Hepatocyte (in vitro differentiated cells): ENCODE results near the gene SPOCD1. TPM values are rescaled to one million over a fixed set of nuclear protein-coding genes. Genes with fewer than 3 reads are reported as not detected.

Experiments
- DNase-seq: peaks from one replicate; pipeline ENCODE4 v3.0.0-alpha.2; 2016; ENCODE audit warnings: low spot score
- H2AFZ ChIP-seq: fragments of 200-600 bp; sonication (generic); 2 replicates; pipeline ENCODE4 v1.6.0; 2016; ENCODE audit warnings: antibody characterized with exemption, mild to moderate bottlenecking
- H3K27ac ChIP-seq: fragments of 200-600 bp; sonication (generic); 2 replicates; pipeline ENCODE4 v1.5.1; 2016; ENCODE audit warnings: mild to moderate bottlenecking
- H3K27me3 ChIP-seq: fragments of 200-600 bp; sonication (generic); 2 replicates; pipeline ENCODE4 v1.6.1; 2016
- H3K36me3 ChIP-seq: fragments of 200-600 bp; sonication (generic); replicated peaks from 2 replicates; pipeline ENCODE4 v1.5.1; 2016; ENCODE audit warnings: low read depth; ENCODE audit not compliant: insufficient read depth
- H3K4me1 ChIP-seq: fragments of 200-600 bp; sonication (generic); 2 replicates; pipeline ENCODE4 v1.5.1; 2016; ENCODE audit warnings: mild to moderate bottlenecking, moderate library complexity; ENCODE audit not compliant: insufficient read depth
- H3K4me2 ChIP-seq: fragments of 200-600 bp; sonication (generic); 2 replicates; pipeline ENCODE4 v1.6.0; 2016
- H3K4me3 ChIP-seq: fragments of 200-600 bp; sonication (generic); 2 replicates; pipeline ENCODE4 v1.5.1; 2016; ENCODE audit warnings: mild to moderate bottlenecking
- H3K79me2 ChIP-seq: fragments of 200-600 bp; sonication (generic); 2 replicates; pipeline ENCODE4 v1.6.0; 2017; ENCODE audit warnings: mild to moderate bottlenecking
- H3K9me2 ChIP-seq: fragments of 200-600 bp; sonication (generic); replicated peaks from 2 replicates; pipeline ENCODE4 v1.6.0; 2017; ENCODE audit warnings: mild to moderate bottlenecking; ENCODE audit not compliant: insufficient read depth
- H3K9me3 ChIP-seq: fragments of 200-600 bp; sonication (generic); 2 replicates; pipeline ENCODE4 v1.5.1; 2016; ENCODE audit warnings: low read depth, mild to moderate bottlenecking
- H4K20me1 ChIP-seq: fragments of 200-600 bp; sonication (generic); 2 replicates; pipeline ENCODE4 v1.6.0; 2016; ENCODE audit warnings: mild to moderate bottlenecking; ENCODE audit not compliant: insufficient read depth, poor library complexity, severe bottlenecking
- CTCF ChIP-seq: fragments of 200-600 bp; sonication (generic); IDR thresholded peaks from 2 replicates; pipeline ENCODE4 v1.5.1; 2016; ENCODE audit warnings: antibody characterized with exemption, mild to moderate bottlenecking; ENCODE audit not compliant: poor library complexity
- EZH2 ChIP-seq: fragments of 200-600 bp; sonication (generic); IDR thresholded peaks from 2 replicates; pipeline ENCODE4 v1.6.1; 2016; ENCODE audit warnings: antibody characterized with exemption, mild to moderate bottlenecking, borderline replicate concordance
- EZH2phosphoT487 ChIP-seq: fragments of 200-600 bp; sonication (generic); IDR thresholded peaks from one replicate; pipeline ENCODE4 v1.6.1; 2018; ENCODE audit warnings: antibody characterized with exemption, mild to moderate bottlenecking, low read depth, moderate library complexity; ENCODE audit not compliant: unreplicated experiment, severe bottlenecking
- WGBS: methylation state at CpG from one replicate; pipeline ENCODE4 v1.1.6; 2016; ENCODE audit warnings: low lambda C conversion rate; ENCODE audit errors: missing lambda C conversion rate; 5-methylcytosine and 5-hydroxymethylcytosine counted together
- polyA plus RNA-seq: library from polyadenylated mRNA; unstranded; fragments of >200 nt; fragmentation: Nextera tagmentation; extraction: Ambion mirVana; gene quantifications from 2 replicates; pipeline ENCODE4 v1.2.1, GENCODE V29; 2016
- total RNA-seq: library from RNA; depleted of rRNA; stranded (reverse); fragments of >200 nt; gene quantifications from 2 replicates; pipeline ENCODE4 v1.2.3, GENCODE V29; 2014

Gene SPOCD1
- total and polyA plus RNA-seq, 2 experiments from 2014 or later: 1.4 to 2.8 TPM

- Histone ChIP-seq H4K20me1 (no peaks in the 10 kb centered on the region), H3K9me2 (no peaks in the 10 kb centered on the region), H3K36me3 (no peaks in the 10 kb centered on the region), H3K4me3 (no peak overlapping the region), H2AFZ (peak overlapping the region; percentile 52), H3K4me2 (peak overlapping the region; percentile 29), H3K4me1 (peaks cover 5% of the 10 kb centered on the region), H3K27ac (peak overlapping the region; percentile 92), H3K79me2 (no peaks in the 10 kb centered on the region), H3K27me3 (no peaks in the 10 kb centered on the region), H3K9me3 (no peaks in the 10 kb centered on the region)
- 96% methylated on average over 6 of the region's 6 CpGs for WGBS
- no peak for TF ChIP-seq EZH2phosphoT487
- no peak for DNase-seq
Measured at GRCh38 chr1:31856140-31856539, 40.3 kb upstream of the SPOCD1 start.

DNA sequence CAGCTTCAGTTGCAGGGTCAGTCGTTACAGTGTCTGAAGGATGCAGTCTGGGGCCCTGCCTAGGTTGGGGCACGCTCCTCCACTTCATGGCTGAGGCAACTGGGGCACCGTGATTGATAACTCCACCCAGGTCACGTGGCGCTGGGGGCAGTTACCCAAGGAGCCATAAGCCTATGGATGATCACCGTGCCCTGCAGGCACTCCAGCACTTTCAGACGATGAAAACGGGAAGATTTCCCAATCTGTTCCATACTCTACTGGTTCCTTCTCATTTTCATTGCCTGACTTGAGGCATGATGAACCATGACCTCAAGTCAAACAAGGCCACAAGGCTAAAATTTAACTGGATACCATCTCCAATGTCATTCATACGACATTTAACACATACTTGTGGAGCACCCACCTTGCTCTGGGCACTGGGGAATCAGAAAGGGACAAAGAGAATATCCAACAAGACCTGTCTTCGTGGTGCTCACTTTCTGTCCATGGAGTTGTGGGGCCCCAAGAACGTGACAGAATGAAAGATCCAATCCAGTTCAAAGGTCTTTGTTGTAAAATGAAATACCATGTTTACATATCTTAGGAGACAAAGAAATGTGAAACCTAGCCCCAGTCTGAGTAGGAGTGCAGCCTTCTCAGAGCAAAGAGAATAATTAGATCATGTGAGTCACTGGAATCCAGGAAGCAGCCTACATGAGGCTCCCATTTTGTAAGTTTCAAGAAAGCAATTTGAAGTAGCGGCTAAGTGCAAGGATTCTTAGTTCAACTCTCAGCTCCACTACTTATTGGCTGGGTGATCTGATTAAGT, 39.4 kb upstream of the SPOCD1 start:
- Histone ChIP-seq H3K27me3 (no peaks in the 10 kb centered on the region), H4K20me1 (no peaks in the 10 kb centered on the region), H3K79me2 (no peaks in the 10 kb centered on the region), H2AFZ (peak overlapping the region; percentile 52), H3K4me2 (peak overlapping the region; percentile 29), H3K36me3 (no peaks in the 10 kb centered on the region), H3K9me2 (no peaks in the 10 kb centered on the region), H3K9me3 (no peaks in the 10 kb centered on the region), H3K4me3 (no peak overlapping the region), H3K27ac (peak overlapping the region; percentile 92), H3K4me1 (peaks cover 5% of the 10 kb centered on the region)
- DNase-seq: peak; percentile 67
- TF ChIP-seq CTCF (no peak), EZH2phosphoT487 (no peak), EZH2 (no peak)
- 74% methylated on average over 12 of the region's 12 CpGs for WGBS

DNA sequence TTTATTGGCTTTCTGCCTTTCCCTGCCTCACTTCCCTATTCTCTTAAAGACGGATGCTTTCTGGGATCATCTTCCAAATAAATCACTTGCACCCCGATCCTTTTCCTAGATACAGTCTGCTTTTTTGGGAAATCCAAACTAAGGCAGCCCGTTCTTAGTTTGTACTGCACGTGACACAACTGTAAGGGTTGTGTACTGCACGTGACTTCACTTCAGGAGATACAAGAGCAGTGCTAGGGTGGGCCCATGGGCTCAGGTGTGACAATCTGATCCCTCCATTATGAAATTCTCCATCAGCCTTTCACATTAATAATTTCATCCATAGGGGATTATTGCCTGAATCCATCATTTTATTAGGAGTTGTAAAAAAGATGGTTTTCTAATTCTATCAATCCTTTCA, 33.8 kb upstream of the SPOCD1 start:
- Histone ChIP-seq H3K4me2 (no peak overlapping the region), H3K27me3 (no peaks in the 10 kb centered on the region), H3K4me3 (no peak overlapping the region), H3K9me2 (no peaks in the 10 kb centered on the region), H3K79me2 (no peaks in the 10 kb centered on the region), H2AFZ (no peak overlapping the region), H3K36me3 (no peaks in the 10 kb centered on the region), H3K4me1 (no peaks in the 10 kb centered on the region), H3K9me3 (no peaks in the 10 kb centered on the region), H3K27ac (no peak overlapping the region), H4K20me1 (no peaks in the 10 kb centered on the region)
- DNase-seq: no peak
- WGBS: 76% methylated on average over 5 of the region's 5 CpGs
- TF ChIP-seq EZH2phosphoT487 (no peak), CTCF (no peak), EZH2 (no peak)

GRCh38 chr1:31848381-31848897, 32.6 kb upstream of the SPOCD1 start:
- Histone ChIP-seq H4K20me1 (no peaks in the 10 kb centered on the region), H3K27ac (no peak overlapping the region), H3K4me3 (no peak overlapping the region), H3K9me3 (no peaks in the 10 kb centered on the region), H3K4me1 (no peaks in the 10 kb centered on the region), H3K4me2 (no peak overlapping the region), H3K9me2 (no peaks in the 10 kb centered on the region), H3K79me2 (no peaks in the 10 kb centered on the region), H3K27me3 (no peaks in the 10 kb centered on the region), H3K36me3 (no peaks in the 10 kb centered on the region), H2AFZ (no peak overlapping the region)
- TF ChIP-seq CTCF: no peak
- DNase-seq: no peak
- 92% methylated on average over 11 of the region's 11 CpGs for WGBS
